GM18517 (cell line): ENCODE data around the gene MYZAP.
A peak's percentile ranks its signal among the peaks of the same experiment; 100 is the strongest.

Experiments
- ATAC-seq: cut with Tn5 transposase; IDR thresholded peaks from one replicate; pipeline ENCODE4 v1.9.1; 2021; ENCODE audit warnings: mild to moderate bottlenecking, moderate library complexity; ENCODE audit not compliant: unreplicated experiment

Gene MYZAP

DNA sequence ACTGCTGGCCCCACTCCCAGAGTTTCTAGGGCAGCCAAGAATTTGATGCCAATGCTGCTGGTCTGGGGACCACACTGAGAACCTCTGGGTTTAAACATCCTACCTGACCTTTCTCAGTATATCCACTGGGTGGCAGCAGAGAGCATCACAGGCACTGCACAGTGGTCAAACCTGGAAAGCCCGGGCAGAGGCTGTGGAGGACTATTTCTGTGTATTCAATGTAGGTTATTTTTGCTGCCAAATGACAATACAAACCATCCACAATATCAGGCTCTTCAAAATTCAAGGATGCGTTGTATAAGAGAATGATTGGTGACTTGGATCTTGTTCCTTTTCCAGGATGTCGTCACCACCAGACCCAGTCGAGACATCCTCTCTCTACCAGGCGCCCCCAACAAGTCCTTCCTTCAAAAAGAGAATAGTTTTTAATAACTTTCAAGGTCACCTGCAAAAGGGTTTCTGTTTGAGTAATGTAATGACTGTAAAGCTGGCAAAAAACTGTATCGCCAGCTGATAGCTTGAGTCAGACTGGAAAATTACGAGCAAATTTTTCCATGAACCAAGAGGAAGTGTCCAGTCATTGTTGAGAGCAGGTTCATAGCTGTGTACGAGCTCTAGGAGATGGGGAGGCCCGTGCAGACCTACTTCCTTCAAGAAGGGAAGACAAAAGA lies 30.5 kb upstream of the MYZAP start:
- ATAC-seq = peak; percentile 83

DNA sequence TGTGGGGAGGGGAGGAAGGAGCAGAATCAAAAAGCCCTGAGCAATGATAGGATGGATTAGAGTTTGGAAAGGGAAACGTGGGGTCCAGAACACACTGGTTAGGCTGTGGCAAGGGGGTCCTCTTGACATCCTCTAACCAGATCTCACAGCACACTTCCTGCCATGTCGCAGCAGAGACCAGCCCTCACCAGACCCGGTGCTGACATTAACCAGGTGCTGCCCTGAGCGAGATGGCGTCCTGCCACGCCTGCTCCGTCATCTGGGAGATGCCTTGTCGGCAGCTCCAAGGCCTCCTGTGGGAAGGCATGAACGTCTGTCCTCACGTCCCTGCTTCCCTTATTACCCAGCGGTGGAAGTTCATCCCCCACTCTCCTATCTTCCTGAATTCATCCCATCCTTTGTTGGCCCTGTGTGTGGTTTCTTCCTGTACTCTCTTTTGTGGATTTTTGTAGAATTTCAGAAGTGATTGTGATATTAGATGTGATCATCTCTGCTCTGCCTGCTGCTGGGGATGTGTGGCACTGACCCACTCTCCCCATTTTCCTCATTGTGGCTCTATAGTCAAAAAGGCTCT lies 29.4 kb upstream of the MYZAP start:
- no peak for ATAC-seq

DNA sequence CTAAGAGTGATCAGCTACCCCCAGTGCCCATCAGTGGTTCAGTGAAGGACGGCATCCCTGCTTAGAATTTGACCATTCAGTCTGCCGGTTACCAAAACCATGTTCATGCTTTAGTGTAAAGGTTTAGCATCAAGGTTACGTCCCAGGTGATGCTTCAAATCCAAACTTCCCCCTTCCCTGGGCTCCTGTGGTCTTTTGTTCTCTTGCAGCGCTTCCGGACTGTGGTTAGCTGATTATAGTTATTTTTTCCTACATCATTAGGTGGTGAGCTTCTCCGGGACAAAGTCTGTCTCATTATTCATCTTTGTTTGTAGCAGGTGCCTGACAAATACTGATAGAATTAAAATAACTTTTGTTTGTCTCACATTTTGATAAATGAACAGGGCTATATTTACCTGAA lies 28.3 kb upstream of the MYZAP start:
- no peak for ATAC-seq

DNA sequence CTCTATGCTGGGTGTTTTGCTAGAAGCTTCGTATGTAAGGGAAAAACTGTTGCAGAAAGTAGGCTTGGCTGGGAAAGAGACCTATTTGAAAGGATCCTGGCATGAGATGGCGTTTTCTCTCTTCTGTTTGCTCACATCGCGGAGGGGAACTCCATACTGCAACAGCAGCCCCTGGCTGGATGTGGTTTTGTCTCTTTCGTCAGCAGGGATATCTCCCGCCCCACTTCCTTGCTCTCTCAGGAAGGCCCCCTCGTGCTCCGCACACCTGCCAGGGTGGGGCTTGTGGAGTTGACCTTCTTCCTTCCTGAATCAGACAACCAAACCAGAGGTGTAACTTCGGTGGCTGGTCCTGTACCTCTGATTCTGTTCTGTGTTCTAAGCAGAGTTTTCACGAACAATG lies 26.4 kb upstream of the MYZAP start:
- ATAC-seq = no peak

DNA sequence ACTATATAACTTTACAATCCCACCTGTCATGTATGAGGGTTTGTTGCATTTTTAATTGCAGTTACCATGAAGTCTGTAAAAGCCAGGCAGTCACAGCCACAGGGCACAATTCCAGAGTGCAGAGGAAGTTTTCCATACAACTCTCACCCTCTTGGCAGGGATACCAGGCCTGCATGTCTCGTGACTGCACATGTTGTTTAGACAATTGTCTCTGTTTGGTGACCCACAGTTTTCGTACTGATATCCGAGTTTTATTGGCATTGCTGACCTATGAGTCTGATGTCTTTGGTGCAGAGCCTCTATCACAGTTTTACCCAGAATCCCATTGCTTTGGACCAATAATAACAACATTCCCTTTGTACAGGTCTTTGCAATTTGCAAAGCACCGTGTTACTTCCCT lies 24.9 kb upstream of the MYZAP start:
- ATAC-seq = no peak

DNA sequence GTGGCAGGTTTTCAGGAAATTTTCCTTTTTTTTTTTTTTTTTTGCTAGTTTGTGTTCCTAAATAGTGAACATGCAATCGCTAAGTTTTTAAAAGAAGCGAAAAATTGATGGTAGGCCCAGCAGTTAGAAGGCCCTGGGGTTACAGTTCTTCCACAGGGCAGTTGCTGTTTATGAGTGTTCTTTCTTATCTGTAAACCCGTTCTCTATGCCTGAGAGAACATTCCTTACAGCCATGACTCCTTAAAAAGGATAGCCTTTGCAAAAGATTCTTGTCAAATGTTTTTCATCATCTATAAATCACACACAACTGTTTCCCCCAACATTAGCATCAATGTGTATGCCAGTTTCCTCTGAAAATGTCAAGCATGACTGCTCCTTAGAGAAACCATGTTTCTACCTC lies 23.8 kb upstream of the MYZAP start:
- ATAC-seq = no peak

DNA sequence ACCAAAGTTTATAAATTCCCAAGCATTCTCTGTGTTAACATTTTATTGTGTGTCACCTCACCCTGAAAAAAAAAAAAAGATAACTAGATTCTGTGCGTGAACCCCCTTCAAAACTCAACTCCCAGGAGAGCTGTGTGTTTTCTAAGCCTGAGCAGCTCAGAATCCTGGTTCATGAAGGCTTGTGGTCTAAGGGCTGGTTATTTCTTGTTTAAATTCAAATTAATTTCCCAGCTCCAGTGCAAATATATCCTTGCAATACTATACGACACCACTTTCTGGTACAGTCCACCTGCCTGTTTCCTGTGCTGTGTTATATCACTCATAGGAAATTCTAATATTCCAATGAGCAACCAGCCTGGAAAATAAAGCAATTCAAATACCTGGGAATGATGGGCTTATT lies 23.4 kb upstream of the MYZAP start:
- no peak for ATAC-seq

DNA sequence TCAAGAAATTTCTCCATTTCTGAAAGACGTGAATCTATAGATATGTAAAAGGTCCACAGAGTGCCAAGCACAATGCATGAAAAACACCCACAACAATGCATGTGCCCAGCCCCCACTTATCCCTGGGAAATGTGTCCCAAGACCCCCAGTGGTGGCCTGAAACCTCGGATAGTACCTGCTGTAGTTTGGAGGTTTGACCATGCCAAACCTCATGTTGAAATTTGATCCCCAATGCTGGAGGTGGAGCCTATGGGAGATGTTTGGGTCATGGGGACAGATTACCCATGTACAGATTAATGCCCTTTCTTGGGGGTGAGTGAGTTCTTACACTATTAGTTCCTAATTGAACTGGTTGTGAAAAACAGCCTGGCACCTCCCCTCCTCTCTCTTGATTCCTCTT lies 21.4 kb upstream of the MYZAP start:
- ATAC-seq = no peak

DNA sequence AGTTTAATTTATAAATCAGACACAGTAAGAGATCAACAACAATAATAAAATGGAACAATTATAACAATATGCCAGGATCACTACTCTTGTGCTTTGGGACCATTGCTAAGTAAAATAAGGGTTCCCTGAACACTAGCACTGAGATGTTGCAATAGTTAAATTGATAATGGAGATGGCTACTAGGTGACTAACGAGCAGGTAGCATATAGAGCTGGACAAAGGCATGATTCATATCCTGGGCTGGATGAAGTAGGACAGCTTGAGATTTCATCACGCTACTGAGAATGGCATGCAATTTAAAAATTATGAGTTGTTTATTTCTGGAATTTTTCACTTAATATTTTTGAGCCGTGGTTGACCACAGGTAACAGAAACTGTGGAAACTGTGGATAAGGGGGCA lies 20.7 kb upstream of the MYZAP start:
- ATAC-seq = no peak

DNA sequence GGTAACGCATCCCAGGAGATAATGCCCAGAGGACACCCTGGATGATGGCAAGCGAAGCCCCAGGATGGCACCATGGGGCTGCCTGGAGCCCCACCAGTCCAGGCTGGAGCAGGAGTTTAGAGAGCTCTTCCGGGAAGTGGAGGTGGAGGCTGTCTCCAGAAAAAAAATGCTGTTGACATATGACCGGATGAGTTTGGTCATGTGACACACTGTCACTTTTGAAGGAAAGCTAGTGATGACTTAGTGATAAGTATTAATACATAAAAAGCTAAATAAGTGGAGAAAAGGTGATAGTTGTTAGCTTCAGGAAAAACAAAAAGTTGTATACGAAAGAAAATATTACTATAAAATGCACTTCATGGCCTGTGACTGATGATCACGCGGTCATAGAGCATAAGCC lies 20.0 kb upstream of the MYZAP start:
- no peak for ATAC-seq

DNA sequence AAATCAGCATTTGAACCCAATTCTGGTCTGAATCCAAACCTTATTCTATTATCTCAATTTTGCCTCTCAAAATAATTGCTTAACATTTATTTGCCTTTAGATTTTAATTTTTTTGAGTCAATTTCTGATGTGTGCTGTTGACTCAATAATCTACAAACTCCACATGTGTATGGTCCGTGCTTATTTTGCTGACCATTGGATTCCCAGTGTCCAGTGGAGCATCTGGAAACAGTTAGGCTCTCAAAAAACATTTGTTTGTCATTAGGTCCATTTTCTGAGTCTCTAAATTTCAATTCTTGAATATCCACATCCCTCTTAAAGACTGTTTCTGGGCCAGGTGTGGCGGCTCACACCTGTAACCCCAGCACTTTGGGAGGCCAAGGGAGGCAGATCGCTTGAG lies 19.2 kb upstream of the MYZAP start:
- ATAC-seq = no peak

DNA sequence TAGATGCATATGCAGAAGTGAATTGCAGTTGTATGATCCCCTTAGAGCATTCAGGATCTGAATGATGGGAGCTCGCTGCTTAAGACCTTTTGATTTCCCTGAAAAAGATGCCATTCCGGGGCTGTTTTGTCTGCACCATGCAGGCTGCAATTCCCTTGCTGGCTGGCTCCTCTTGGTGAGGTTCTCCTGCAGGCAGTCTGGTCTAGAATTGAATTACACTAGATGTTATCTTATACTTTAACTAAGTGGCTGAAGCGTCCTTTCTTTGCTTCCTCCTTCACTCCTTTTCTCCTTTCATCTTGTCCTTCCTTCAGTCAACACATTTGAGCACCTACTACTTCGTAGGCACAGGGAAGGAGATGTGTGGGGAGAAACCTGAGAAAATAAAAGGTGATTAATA lies 18.6 kb upstream of the MYZAP start:
- no peak for ATAC-seq

DNA sequence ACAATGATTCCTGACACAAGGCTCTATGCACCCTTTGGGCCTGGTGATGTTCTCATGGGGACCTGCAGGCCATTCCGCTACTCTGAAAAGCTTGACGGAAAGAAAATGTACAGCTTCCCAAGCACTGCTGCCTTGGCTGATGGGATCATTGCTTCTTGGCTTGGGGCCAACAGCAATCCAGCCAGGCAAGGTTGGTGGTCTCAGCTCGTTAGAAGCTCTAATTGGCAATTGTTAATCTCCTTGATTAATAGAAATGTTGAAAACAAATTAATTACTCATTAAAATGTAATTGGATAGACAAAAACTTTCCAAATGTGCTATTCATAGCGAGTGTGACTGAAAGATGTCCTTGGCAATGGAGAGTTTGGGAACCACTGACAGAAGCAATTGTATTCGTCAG lies 16.3 kb upstream of the MYZAP start:
- ATAC-seq = no peak

DNA sequence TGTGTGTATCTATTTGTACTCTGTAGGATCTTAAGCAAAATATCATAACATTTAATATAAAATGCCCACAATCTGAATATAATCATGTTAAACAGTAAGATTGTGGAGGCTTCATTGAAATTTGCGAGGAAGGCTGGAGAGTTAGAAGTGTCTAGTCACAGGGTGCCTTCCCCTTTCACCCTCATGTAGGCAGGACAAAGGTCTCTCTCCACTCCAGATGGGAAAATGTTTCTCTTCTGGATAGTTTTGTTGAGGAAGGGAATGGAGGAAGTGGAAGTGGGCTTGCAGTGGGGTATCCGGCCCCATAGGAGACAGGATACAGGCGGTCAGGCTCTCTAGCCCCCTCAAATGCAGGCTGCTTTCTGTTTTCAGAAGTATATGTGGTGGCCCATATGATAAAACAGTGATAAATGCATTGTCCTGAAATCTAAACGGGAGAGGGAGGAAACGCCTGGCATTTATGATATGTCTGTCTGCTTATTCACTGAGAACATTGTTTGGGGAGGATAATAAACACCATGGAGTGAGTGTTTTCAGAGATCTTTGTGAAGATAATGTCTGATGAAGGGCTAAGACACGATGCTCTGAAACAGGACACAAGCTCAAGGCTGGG lies 13.3 kb upstream of the MYZAP start:
- no peak for ATAC-seq

DNA sequence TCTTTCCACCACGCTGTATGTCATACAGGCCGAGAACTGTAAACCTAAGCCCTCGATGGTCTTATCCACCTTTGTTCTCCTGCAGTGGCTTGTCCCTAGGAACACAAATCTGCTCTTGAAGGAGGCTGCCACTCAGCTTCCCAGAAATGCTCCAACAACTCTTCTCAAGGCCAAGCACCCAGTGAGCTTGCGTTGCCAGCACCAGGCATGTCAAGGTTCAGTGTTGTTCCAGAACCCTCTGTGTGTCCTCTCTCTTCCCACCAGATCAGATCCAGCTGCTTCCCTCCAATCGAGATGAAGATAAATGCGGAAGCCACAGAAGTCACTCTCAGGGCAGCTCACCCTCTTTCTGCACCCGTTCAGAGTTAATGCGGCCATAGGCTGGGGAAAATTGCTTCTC lies 11.3 kb upstream of the MYZAP start:
- ATAC-seq = no peak

DNA sequence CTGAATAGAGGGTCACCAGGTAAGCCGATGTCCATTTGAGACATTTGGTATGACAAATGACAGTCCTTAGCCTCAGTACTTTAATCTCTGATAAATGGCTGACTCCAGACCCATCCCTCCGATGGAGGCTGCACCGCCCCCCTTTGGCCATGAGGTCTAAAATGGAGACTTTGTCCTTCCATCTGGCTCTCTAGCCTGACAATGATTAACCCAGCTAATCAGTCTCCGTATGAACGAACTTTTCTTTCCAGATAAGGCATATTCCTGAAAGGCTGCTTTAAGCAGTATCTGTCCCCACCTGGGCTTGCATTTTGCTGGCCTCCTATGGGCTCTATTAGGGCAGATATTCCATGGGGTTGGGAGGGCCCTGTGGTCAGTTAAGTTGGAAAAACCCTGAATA lies 10.8 kb upstream of the MYZAP start:
- no peak for ATAC-seq

DNA sequence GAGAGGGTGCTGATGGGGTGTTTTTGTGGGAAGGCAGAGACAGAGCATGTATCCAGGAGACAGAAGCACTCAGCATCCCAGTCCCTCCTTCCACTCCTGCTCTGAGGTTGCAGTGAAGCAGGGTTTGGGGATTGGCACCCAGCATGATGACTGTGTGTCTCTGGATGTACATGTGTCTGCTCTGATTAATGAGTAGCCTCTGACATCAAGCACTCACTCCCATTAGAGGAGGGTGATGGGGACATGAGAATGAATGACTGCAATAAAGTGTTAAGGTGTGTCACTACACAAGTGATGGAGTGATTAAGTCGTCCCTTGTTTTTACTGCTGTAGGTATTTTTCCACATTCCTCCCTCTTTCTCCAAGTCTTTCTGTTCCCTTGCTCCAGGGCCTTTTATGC lies 9.6 kb upstream of the MYZAP start:
- no peak for ATAC-seq

DNA sequence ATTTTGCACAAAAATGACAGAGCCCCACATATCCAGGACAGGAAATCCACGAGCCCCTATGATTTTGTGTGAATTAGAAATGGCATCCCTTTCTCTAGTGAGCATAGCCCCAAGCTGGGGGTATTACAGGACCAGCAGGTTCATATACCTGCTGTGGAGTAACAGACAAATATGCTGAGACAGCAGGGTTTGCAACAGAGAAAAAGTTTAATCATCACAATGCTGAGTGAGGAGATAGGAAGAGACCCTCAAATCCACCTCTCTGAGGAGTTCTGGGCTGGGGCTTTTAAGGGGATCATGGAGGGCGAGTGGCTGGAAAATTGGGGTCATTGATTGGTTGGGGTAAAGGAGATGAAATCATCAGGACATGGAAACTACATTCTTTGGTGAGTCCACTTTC lies 8.4 kb upstream of the MYZAP start:
- no peak for ATAC-seq

DNA sequence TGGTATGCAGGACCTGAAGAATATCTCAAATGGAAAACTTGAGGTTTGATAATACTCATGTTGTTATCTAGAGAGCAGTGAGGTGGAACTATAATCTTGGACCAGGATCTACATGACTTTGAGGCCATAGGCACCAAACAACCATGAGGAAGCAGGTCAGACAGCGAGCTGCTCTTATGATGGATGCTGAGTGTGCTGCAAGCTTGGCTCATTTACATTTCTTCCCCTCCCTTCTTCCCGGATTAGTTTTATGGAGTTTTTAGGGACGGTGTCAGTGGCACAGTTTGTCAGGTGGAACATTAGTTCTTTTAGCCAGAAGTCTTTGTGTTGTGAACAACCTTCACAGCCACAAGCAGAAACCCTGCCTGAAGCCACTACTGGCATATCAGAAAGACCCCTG lies 8.0 kb upstream of the MYZAP start:
- no peak for ATAC-seq

DNA sequence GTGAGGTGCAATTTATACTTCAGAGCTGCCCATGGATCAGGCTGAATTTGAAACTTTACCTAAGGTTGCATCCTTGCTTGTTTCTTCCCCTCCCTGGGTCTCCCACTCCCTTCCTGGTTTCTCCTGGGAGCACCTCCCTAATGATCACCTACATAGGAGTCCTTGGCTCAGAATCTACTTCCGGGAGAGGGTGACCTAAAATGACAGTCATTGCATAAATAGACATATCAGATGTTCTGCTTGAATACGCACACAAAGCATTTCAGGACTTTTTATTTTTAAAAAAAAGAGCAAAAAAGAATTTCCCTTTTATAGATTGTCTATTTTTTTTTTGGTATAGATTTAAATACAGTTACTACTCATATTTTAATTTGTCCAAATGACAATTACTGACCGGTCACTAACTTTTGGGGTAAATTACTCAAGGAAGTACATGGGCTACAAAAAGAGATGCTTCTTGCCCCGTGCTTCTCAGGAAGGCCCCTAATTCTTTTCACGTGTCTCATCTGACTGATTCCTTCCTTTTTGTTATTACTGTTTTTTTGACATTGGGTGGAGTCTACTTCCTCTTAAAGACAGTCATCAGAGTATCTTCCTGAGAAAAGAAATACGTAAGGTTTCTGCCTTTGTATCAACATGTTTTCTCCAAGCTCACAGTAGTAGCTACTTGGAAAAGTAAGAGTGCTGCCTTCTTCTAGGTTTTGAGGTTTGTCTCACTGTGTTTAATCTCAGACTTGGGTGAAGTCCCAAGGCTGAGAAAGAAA lies 4.9 kb upstream of the MYZAP start:
- no peak for ATAC-seq

DNA sequence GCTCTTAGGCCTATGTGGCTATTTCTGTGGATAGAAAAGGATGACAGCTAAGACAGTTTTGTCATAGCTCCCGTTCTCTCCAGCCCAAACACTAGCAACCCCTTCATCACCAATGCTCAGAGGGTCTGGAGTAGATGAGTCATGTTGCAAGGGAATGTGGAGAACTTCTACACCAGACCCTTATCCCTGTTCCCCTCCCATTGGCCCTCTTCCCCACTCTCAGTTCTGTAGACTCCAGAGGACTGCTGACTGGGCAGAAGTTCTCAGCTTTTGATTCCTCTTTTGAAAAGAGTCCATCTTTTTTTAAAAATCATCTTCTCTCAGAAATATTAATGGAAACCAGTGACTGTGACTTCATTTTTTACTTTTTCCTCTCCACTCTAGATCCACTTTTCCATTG lies 2.4 kb upstream of the MYZAP start:
- no peak for ATAC-seq

DNA sequence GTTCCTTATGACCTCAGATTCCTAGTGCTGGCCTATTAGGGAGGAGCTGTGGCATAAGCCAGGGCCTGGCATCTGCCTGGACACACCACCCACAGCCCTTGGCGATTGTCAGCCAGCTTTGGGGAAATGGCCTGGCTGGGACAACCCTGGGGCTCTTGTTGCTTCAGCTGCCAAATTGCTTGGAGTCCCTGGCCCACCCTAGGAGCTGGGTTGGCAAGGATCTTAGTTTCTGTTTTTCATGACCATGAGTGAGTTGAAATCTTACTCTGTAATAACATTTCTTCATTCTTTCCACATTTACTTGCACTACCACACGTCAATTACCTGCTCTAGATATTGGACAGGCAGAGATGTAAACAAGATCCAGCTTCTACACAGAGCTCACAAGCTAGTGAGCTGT lies 1.9 kb upstream of the MYZAP start:
- ATAC-seq = no peak
